GM18517 (cell line): Measurements from ENCODE around the gene ZKSCAN8.

Experiments
- ATAC-seq: cut with Tn5 transposase; IDR thresholded peaks from one replicate; pipeline ENCODE4 v1.9.1; 2021; ENCODE audit warnings: mild to moderate bottlenecking, moderate library complexity; ENCODE audit not compliant: unreplicated experiment

Gene ZKSCAN8

DNA sequence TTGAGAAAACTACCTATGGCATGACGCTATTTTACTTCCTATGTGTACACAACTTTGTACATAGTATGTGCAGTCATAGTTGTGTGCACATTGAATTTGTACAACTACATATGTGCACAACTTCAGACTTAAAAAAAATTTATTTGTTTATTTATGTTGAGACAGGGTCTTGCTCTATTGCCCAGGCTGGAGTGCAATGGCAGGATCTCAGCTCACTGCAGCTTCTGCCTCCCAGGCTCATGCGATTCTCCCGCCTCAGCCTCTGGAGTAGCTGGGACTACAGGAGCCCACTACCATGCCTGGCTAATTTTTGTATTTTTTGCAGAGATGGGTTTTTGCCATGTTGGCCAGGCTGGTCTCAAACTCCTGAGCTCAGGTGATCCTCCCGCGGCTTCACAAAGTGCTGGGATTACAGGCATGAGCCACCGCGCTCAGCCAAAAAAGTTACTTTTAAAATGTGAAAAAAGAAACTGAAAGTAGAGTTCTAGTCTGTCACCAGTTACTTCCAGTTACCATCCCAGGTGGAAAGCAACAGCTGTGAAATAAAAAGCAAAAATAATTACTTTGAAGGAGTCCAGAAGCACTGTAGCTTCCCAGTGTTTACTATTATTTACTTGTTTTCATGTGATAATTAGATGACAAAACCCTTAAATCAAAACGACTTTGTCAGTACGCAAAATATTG, 1.7 kb upstream of the ZKSCAN8 start:
- ATAC-seq, result no peak

- ATAC-seq, result no peak
Measured at GRCh38 chr6:28140616-28141015, 1.1 kb upstream of the ZKSCAN8 start.

- no peak for ATAC-seq
Measured at GRCh38 chr6:28142446-28142845, 763 bp downstream of the ZKSCAN8 start.

- ATAC-seq, result no peak
Measured at GRCh38 chr6:28145231-28145630, 3.5 kb downstream of the ZKSCAN8 start.

DNA sequence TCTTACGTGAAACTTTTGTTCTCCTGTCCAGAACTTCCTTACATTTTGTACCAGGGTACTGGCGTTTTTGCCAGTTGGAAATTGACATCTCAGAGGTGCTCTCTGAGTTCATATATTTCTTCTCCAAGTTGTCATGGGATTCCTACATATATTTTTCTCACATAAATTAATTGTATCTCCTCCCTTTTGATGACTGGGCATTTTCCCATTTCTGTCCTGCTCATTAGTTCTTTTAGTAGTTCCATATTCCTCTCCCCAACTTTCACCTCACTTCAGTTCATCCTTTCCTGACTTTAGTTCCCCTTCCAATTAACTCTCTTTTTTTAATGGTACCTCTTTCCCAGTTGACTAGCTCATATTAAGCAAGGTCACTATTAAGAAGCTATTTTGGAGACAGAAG, 10.8 kb downstream of the ZKSCAN8 start:
- ATAC-seq, result no peak

GRCh38 chr6:28153546-28153945, 11.9 kb downstream of the ZKSCAN8 start:
- ATAC-seq, result no peak

- no peak for ATAC-seq
Measured at GRCh38 chr6:28154357-28154756, 12.7 kb downstream of the ZKSCAN8 start.

DNA sequence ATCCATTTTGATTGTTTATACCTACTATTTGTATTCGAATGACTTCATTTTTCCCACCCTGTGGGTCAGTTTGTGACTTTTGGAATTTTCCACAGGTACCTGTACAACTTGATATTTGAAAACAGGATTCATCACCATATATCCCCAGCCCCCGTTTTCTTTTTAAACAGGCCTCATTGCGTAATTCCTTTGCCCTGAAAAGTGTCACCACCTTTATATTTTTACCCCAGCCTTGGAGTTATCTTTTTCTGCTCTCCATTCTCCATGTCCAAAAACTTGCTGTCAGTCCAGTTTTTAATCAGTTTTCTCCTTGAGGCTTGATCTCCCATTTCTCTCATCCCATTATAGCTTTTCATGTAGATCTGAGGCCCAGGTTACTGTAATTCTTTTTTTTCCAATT, 16.6 kb downstream of the ZKSCAN8 start:
- ATAC-seq, result no peak

DNA sequence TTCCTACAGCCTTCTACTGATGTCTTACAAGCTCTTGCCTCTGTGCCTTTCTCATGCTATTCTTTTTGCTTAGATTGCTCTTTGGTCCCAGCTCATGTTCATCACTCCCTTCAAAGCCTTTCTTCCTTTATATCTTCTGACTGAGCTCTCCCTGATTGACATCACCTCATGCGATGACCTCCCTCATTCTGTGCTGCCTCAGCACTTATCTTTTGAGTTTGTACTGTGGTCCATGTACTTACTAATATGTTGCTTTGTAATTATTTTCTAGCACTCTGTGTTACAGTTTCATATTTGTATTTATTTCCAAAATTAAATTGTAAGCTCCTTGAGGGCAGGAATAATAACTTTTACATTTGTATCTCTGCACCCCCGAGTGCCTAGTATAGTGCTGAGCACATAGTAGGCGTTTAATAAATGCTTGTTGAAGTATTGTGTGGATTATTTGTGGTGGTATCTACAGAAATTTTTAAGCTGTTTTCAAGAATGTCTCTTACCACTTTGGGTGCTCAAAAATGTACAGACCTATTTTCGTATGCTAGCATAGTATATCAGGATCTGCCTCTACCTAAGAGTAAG, 17.4 kb downstream of the ZKSCAN8 start:
- ATAC-seq, result no peak

DNA sequence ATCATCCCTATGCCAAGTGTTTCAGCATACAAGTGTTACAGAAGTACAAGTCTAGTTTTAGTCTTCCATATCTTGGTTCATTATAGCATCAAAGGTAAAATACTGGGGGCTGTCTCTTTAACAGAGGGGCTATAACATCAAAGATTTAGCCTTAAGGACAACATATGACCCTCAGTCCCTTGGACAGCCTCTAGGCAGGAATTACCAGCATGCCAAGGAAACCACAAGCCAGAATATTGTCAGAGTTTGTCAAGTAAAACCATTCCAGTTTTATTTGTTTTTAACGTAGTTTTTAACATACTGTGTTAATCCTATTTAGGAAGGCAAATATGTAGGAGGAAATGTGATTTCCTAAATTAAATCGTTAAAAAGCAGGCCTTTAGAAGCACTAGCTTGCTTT, 18.6 kb downstream of the ZKSCAN8 start:
- no peak for ATAC-seq

DNA sequence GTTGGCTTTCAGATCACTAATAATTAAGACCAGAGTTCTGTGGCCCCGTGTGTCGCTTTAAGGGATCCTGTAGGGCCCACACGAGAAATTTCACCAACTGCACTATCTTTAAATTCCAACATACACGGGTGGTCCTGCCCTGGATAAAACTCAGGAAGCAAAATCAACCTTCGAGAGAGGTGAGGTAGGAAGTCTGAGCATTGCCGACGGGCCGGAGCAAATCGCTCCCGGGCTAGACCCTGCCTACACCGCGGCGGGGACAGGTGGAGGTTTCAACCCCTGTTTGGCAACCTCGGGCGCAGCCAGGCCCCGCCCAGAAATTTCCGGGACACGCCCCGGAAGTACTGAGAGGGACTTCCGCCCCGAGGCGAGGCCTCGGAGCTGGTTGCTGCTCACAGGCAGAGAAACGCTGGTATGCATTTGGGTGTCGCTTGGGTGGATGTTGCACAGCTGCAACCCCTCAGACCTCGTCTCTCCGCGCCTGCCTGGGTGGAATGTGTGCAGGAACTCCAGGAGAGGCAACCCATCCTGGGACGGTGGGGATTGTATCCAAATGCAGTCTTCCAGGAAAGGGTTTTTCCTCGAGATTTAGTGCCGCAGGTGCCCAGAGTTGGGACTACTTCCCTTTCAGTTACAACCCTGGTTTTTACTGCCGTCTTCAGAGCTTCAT, 19.9 kb downstream of the ZKSCAN8 start:
- ATAC-seq, result peak; percentile 90

- no peak for ATAC-seq
Measured at GRCh38 chr6:28165563-28165962, 23.9 kb downstream of the ZKSCAN8 start.

DNA sequence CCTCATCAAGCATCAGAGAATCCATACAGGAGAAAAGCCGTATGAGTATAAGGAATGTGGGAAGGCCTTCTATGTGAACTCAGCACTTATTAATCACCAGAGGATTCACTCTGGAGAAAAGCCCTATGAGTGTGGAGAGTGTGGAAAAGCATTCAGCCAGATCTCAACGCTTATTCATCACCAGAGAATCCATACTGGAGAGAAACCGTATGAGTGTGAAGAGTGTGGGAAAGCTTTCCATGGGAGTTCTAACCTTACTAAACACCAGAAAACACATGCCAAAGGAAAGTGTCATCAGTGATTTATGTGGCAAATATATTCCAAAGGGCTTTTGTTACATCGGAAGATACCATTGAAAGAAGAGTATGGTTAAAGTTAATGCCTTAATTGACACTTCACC, 25.4 kb downstream of the ZKSCAN8 start:
- ATAC-seq, result no peak

GRCh38 chr6:28167926-28168325, 26.2 kb downstream of the ZKSCAN8 start:
- no peak for ATAC-seq

GRCh38 chr6:28171271-28171670, 29.6 kb downstream of the ZKSCAN8 start:
- no peak for ATAC-seq

GRCh38 chr6:28172006-28172405, 30.3 kb downstream of the ZKSCAN8 start:
- ATAC-seq, result no peak

GRCh38 chr6:28176373-28176772, 34.7 kb downstream of the ZKSCAN8 start:
- no peak for ATAC-seq

DNA sequence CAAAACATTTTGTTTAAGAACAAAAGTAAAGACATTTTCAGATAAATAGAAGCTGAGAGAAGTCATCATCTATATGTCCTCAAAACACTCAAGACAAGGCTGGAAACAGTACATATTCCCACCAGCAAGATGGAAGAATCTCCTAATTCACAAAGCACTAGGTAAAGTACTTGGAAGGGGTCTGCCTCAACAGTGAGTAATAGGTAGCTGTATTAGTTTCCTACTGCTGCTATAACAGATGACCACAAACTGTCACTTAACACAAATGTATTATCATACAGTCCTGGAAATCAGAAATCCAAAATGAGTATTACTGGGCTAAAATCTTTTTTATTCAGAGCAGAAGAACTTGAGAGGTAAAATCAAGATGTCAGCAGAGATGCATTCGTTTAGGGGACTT, 40.6 kb downstream of the ZKSCAN8 start:
- ATAC-seq, result no peak

DNA sequence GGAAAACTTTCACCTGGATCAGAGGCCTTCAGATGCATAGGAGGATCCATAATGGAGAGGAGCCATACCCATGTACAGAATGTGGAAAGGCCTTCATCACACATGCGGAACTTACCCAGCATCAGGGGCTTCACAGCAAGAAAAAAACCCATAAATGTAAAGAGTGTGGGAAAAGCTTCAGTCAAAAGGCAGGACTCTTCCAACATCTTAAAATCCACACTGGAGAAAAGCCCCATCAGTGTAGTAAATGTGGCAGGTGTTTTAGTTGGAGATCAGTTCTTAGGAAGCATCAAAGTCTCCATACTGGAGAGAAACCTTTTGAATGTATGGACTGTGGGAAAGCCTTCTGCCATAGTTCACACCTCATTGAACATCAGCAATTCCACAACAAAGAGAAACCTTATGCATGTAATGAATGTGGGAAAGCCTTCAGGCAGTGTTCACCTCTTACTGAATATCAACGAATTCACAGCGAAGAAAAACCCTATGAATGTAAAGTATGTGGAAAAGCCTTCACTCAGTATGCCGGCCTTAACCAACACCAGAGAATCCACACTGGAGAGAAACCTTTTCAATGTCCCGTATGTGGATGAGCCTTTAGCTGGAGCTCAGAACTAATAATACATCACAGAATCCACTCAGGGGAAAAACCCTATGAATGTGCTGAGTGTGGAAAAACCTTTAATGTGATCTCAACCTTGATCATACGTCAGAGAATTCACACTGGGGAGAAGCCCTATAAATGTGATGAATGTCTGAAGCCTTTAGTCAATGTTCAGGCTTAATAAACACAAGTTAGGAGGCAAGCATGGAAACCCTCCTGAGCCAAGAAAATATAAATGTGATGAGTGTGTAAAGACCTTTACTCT, 46.7 kb downstream of the ZKSCAN8 start:
- ATAC-seq, result no peak

DNA sequence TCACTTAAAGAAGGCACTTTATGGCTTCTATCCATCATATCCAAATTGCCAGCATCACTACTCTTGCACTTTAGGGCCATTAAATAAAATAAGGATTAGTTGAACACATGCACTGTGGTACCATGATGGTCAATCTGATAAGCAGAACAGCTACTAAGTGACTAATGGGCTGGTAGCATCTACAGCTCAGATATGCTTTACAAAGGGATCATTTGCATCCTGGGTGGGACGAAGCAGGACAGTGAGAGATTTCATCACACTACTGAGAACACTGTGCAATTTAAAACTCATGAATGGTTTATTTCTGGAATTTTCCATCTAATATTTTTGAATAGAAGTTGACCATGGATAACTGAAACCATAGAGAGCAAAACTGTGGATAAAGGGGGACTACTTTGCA, 58.3 kb downstream of the ZKSCAN8 start:
- no peak for ATAC-seq

DNA sequence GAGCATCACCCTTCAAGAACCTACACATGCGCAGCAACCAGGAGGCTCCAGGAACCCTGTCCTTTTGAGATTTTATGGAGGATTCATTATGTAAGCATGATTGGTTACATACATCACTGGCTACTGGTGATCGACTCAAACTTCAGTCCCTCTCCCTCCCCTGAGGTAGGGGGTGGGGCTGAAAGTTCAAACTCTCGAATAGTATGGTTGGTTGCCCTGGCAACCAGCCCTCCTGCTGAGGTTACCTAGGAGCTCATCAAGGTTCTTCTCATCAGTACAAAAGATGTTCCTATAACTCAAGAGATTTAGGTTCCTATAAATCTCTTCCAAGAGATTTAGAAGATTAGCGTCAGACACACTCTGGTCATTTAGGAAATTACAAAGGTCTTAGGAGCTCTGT, 61.5 kb downstream of the ZKSCAN8 start:
- ATAC-seq, result no peak
